MG63 (cell line): ENCODE data around the gene RHOH. TPM values are rescaled to one million over a fixed set of nuclear protein-coding genes. Genes with fewer than 3 reads are reported as not detected.

ENCODE experiments used
- DNase-seq: peaks from one replicate; pipeline ENCODE4 v3.0.0-alpha.2; 2020
- H3K27me3 ChIP-seq: fragments of 250-450 bp; sonication (Bioruptor Pico); 2 replicates; pipeline ENCODE4 v1.5.1; 2020; ENCODE audit warnings: mild to moderate bottlenecking, moderate library complexity
- H3K36me3 ChIP-seq: fragments of 250-450 bp; sonication (Bioruptor Pico); 2 replicates; pipeline ENCODE4 v1.5.1; 2020; ENCODE audit warnings: mild to moderate bottlenecking, moderate library complexity
- H3K4me3 ChIP-seq: fragments of 250-450 bp; sonication (Bioruptor Pico); 2 replicates; pipeline ENCODE4 v1.5.1; 2020; ENCODE audit warnings: mild to moderate bottlenecking, moderate library complexity
- H3K9me3 ChIP-seq: fragments of 250-450 bp; sonication (Bioruptor Pico); 2 replicates; pipeline ENCODE4 v1.5.1; 2020; ENCODE audit warnings: mild to moderate bottlenecking, moderate library complexity
- total RNA-seq: library from RNA; depleted of rRNA; stranded (reverse); fragments of >200 nt; shearing (Covaris generic); gene quantifications from 2 replicates; pipeline ENCODE4 v1.2.3, GENCODE V29; 2014; ENCODE audit warnings: low replicate concordance

The RHOH gene
- total RNA-seq, 1 experiment from 2014 or later: not detected

GRCh38 chr4:40214038-40214437, 17.2 kb downstream of the RHOH start:
- DNase-seq: no peak
- Histone ChIP-seq H3K27me3 (no peaks in the 10 kb centered on the region), H3K4me3 (no peak overlapping the region), H3K9me3 (no peaks in the 10 kb centered on the region), H3K36me3 (no peaks in the 10 kb centered on the region)

GRCh38 chr4:40214661-40215418, 18.0 kb downstream of the RHOH start:
- Histone ChIP-seq H3K36me3 (no peaks in the 10 kb centered on the region), H3K4me3 (no peak overlapping the region), H3K27me3 (no peaks in the 10 kb centered on the region), H3K9me3 (no peaks in the 10 kb centered on the region)
- no peak for DNase-seq

- DNase-seq: no peak
- no peaks in the 10 kb centered on the region for H3K9me3 ChIP-seq
- H3K27me3 ChIP-seq: no peaks in the 10 kb centered on the region
- H3K36me3 ChIP-seq: no peaks in the 10 kb centered on the region
- no peak overlapping the region for H3K4me3 ChIP-seq
Observed at GRCh38 chr4:40216622-40217366, 20.0 kb downstream of the RHOH start.

- Histone ChIP-seq H3K27me3 (no peaks in the 10 kb centered on the region), H3K4me3 (no peak overlapping the region), H3K36me3 (no peaks in the 10 kb centered on the region), H3K9me3 (no peaks in the 10 kb centered on the region)
- DNase-seq: no peak
Observed at GRCh38 chr4:40221744-40222143, 24.9 kb downstream of the RHOH start.

- no peaks in the 10 kb centered on the region for H3K9me3 ChIP-seq
- H3K36me3 ChIP-seq: no peaks in the 10 kb centered on the region
- no peak overlapping the region for H3K4me3 ChIP-seq
- no peaks in the 10 kb centered on the region for H3K27me3 ChIP-seq
- DNase-seq: no peak
Observed at GRCh38 chr4:40223343-40223742, 26.5 kb downstream of the RHOH start.

GRCh38 chr4:40224432-40224831, 27.6 kb downstream of the RHOH start:
- no peaks in the 10 kb centered on the region for H3K27me3 ChIP-seq
- H3K36me3 ChIP-seq: no peaks in the 10 kb centered on the region
- no peak overlapping the region for H3K4me3 ChIP-seq
- no peaks in the 10 kb centered on the region for H3K9me3 ChIP-seq
- no peak for DNase-seq

GRCh38 chr4:40225497-40225896, 28.7 kb downstream of the RHOH start:
- Histone ChIP-seq H3K4me3 (no peak overlapping the region), H3K27me3 (no peaks in the 10 kb centered on the region), H3K9me3 (no peaks in the 10 kb centered on the region), H3K36me3 (no peaks in the 10 kb centered on the region)
- no peak for DNase-seq

- no peaks in the 10 kb centered on the region for H3K27me3 ChIP-seq
- DNase-seq: no peak
- H3K36me3 ChIP-seq: no peaks in the 10 kb centered on the region
- no peaks in the 10 kb centered on the region for H3K9me3 ChIP-seq
- H3K4me3 ChIP-seq: no peak overlapping the region
Observed at GRCh38 chr4:40227284-40227683, 30.5 kb downstream of the RHOH start.

GRCh38 chr4:40228497-40229365, 31.9 kb downstream of the RHOH start:
- DNase-seq: no peak
- Histone ChIP-seq H3K36me3 (no peaks in the 10 kb centered on the region), H3K27me3 (no peaks in the 10 kb centered on the region), H3K4me3 (no peak overlapping the region), H3K9me3 (no peaks in the 10 kb centered on the region)

- H3K4me3 ChIP-seq: no peak overlapping the region
- H3K27me3 ChIP-seq: no peaks in the 10 kb centered on the region
- no peak for DNase-seq
- no peaks in the 10 kb centered on the region for H3K9me3 ChIP-seq
- no peaks in the 10 kb centered on the region for H3K36me3 ChIP-seq
Observed at GRCh38 chr4:40231316-40231863, 34.6 kb downstream of the RHOH start.

- no peaks in the 10 kb centered on the region for H3K36me3 ChIP-seq
Observed at GRCh38 chr4:40232610-40233009, 35.8 kb downstream of the RHOH start.

GRCh38 chr4:40233227-40233626, 36.4 kb downstream of the RHOH start:
- Histone ChIP-seq H3K4me3 (no peak overlapping the region), H3K36me3 (no peaks in the 10 kb centered on the region), H3K9me3 (no peaks in the 10 kb centered on the region), H3K27me3 (no peaks in the 10 kb centered on the region)
- no peak for DNase-seq

More at GRCh38 chr4:40232610-40233009, 35.8 kb downstream of the RHOH start:
- no peak for DNase-seq
- H3K4me3 ChIP-seq: no peak overlapping the region
- no peaks in the 10 kb centered on the region for H3K27me3 ChIP-seq
- no peaks in the 10 kb centered on the region for H3K9me3 ChIP-seq

GRCh38 chr4:40234519-40235039, 37.7 kb downstream of the RHOH start:
- H3K4me3 ChIP-seq: no peak overlapping the region

GRCh38 chr4:40238008-40238699, 41.3 kb downstream of the RHOH start:
- no peaks in the 10 kb centered on the region for H3K9me3 ChIP-seq
- no peak overlapping the region for H3K4me3 ChIP-seq
- DNase-seq: no peak
- no peaks in the 10 kb centered on the region for H3K36me3 ChIP-seq
- H3K27me3 ChIP-seq: no peaks in the 10 kb centered on the region

More at GRCh38 chr4:40234519-40235039, 37.7 kb downstream of the RHOH start:
- H3K36me3 ChIP-seq: no peaks in the 10 kb centered on the region
- H3K27me3 ChIP-seq: no peaks in the 10 kb centered on the region
- DNase-seq: no peak
- no peaks in the 10 kb centered on the region for H3K9me3 ChIP-seq

- Histone ChIP-seq H3K4me3 (no peak overlapping the region), H3K9me3 (no peaks in the 10 kb centered on the region), H3K27me3 (no peaks in the 10 kb centered on the region), H3K36me3 (no peaks in the 10 kb centered on the region)
- no peak for DNase-seq
Observed at GRCh38 chr4:40238700-40239548, 42.1 kb downstream of the RHOH start.
